Activated CD8-positive, alpha-beta memory T cell treated with anti-CD3 and anti-CD28 coated beads, Interleukin-2, amount 50 U/mL, for 24 hours (primary cell): ENCODE measurements around the gene TMEM169.
A peak's percentile ranks its signal among the peaks of the same experiment; 100 is the strongest.

Experiments
- DNase-seq: peaks from one replicate; pipeline ENCODE4 v3.0.0-alpha.2; 2020; ENCODE audit errors: extremely low read depth

TMEM169 gene, protein sequence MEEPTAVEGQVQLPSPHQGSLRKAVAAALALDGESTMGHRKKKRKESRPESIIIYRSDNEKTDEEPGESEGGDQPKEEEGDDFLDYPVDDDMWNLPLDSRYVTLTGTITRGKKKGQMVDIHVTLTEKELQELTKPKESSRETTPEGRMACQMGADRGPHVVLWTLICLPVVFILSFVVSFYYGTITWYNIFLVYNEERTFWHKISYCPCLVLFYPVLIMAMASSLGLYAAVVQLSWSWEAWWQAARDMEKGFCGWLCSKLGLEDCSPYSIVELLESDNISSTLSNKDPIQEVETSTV

DNA sequence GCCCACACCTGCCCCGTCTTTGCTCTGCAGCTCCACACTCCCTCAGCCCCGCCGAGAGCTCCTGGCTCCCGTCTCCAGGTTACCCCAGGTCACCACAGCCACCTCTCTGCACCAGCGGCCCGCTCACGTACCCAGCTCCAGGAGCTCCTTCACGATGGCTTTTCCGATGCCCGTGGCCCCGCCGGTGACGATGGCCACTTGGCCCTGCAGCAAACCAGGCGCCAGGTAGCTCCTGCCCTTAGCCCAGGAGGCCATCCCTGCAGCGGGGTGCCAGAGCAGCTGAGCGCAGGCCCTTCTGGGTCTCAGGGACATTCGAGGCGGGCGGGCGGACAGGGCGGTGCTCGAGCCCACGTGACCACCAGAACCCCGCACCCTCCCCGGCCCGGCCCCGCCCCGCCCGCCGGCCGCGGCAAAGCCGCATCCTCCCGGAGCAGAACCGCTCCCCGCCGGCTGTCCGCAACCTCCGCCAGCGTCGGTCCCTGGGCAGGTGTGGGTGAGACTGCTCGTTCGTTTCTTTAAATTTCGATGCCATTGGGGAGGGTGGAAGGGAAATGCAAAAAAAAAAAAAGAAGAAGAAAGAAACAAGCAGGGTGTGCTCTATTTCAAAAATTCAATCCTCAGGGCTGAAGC lies at the start of gene TMEM169, which contains the start of gene PECR:
TSS of gene TMEM169 (plus strand) at position 433 of the 630 bp plus-strand sequence. CDS start 14,045 bp downstream, outside the sequence.
TSS of gene PECR (minus strand) at position 323 of the 630 bp plus-strand sequence. CDS start at position 255, 68 bp downstream.
- DNase-seq: no peak

DNA sequence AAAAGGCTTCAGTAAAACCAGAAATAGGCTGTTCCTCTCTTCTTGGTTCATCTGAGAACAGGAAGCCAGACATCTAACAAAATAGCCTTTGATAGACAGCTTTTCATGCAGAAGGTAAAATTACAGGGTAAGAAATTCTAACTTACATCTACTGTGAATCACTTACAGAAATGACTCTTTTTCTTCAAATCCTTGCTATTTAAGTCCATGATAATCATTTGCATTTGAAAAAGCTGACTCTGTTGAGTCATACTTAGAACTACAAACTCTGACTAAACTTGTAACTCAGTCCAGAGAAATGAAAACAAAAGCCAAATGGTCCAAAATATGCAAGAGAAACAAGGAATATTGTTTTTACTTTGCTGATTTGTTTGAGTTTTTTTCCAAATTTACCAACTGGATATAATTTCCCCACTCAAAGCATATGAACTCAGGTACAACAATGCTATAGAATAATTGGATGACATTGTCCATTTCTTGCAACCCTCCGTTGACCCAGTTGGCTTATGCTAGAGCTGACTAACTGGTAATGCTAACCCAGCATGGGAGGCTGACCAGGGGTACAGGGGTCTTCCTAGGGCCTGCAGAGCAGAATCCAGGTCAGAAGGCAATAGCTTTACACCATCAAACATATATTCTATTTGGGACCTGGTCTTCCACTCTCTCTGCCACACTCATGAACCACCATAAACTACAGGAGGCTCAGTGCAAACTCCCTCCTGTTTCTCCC lies 49.6 kb upstream of the TMEM169 start:
- DNase-seq: no peak

DNA sequence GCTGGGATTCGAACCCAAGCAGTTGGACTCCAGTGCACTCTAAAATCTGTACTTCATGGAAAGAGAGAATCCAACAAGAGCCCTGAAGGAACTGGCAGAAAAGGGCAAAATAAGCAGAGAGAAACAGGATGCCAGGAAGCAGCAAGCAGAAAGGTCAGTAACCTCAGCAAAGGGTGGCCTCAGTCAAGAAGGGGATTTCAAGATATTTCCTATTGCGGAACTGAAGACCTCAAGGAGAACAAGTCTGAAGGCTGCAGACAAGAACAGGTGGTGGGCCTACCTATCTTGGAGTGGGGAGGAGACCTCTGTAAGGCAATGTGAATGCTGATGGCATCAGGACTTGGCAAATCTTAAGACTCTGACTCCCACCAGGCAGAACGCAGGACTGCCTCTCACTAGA lies 48.3 kb upstream of the TMEM169 start:
- DNase-seq: no peak

DNA sequence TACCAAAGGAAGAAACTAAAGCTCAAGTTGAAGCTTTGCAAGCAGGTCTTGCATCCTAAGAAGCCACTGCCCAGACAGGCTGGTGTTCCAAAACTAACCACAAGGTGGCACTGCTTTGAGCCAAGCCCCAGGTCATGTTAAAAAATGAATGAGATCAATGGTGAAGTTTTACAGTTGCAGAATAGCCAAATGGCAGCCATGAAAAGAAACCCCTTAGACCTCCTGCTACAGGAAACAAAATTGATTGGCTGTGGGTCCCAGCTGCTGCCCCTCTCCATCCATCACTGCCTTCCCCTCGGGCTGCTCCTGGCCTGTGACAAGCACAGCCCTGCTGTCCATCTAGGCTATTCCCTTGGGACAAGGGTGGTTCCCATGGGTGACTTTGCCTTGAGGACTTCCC lies 47.7 kb upstream of the TMEM169 start:
- peak; percentile 65 for DNase-seq

DNA sequence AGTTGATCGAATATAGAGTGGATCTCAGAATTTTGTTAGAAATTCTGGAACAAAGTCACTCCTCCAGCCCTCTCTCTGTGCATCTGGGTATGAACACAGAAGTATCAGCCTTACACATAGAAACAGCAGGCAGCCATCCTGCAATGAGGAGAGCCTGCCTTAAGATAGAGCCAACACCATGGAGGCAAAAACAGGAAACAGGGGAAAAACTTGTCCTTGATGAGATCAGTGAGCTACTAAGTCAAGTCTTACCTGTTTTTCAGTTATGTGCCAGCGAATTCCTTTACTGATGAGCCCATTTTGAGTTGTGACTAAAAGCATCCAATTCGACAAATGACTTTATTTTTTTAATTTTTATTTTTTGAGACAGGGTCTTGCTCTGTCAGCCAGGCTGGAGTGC lies 41.8 kb upstream of the TMEM169 start:
- no peak for DNase-seq

DNA sequence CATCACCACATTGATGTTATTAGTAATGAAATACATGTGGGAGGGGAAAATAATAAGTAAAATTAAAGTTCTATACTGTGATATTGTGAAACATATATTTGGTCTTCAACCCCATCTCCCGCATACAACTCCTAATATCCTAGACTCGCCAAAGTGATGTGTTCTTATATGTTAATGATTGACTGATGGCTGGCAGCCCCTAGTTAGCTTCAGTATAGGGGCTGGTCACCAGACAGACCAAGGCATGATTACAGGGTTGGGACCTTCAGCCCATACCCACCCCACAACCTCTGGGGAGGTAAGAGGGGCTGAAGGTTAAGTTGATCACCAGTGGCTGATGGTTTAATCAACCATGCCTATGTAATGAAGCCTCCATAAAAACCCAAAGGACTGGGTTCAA lies 40.3 kb upstream of the TMEM169 start:
- DNase-seq: no peak

DNA sequence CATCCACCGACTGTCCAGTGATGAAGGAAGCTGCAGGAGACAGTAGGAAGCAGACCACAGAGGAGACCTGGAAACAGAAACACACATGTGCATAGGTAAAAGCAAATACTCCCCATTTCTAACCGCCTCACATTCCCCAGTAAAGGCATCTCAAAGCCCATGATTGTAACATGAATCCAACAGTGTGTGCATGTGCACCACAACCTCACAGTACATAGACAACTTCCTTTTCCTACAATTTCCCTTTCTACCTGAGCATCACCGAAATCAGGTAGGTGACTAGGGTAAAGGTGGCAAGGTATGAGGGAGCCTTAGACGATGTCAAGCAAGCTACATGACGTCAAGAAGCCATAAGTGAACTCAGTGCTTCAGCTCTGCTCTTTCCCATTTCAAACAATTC lies 37.8 kb upstream of the TMEM169 start:
- DNase-seq: no peak

DNA sequence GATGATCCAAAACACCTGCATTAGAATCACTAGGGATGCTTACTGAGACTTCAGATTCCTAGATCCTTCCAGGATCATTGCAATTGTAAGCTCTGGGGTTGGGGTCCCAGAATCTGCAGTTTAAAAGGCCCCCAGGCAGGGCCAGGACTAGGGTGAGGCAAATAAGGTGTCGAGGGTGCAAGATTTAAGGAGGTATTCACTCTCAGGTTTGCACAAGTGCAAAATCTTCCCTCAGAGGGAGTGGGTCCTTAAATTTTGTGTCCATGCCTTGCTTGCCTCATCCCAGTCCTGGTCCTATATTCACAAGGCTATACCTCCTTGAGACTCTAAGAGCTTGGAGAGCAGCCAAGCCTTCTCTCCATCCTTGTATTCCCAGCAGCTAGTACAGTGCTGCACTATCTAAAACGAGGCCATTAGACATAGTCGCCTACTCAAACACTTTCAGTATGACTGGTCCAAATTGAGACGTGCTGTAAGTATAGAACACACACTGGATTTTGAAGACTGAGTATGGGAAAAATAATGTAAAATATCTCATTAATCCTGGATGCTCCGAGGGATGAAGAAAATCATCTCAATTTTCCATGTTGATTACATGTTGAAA lies 36.7 kb upstream of the TMEM169 start:
- no peak for DNase-seq

DNA sequence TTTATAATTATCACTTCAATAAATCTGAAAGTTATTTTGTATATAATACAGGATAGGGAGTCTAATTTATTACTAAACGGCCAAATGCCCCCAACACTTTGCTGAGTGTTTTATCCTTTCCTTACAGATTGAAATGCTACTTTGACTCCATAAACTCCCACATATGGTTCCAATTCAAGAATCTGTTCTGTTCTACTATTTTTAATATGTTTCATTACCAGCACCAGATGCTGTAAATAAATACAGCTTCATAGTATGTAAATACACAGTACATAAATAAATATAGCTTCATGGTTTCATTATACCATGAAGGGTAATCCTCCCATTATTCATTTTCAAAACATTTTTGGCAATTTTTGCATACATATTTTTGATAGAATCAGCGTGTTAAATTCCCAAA lies 34.3 kb upstream of the TMEM169 start:
- DNase-seq: no peak

DNA sequence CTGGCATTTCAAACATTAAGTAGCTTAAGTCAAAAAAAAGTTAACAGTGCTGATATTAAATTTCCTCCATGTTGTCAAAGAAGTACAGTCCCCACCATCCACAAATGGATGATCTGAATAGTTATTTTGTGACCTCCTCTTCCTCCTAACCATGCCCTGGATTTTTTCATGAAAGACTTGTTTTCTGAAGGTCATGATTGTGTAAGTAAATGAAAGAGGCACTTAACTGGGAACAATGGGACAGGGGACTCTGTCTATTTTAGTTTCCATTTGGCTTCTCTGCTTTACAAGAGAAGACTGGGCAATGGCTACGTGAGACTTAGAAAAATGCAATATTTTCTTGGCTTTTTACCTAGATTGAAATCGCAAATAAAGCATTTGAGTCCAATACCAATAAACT lies 32.3 kb upstream of the TMEM169 start:
- no peak for DNase-seq

DNA sequence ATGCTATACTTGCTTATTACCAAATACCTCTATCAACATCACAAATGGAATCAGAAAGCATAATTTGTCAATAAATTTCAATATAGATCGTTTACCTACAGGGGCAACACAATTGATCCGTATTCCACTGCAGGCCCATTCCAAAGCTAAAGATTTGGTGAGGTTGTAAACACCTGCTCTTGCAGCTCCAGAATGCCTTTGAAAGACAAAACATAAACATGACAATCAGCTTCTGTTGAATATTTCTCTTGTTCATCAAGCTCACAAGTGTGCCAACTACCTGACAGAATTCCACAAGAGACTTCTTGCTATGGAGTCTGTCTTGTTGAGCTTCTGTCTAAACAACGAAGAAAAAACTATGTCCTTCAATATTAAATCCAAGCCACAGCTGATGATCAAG lies 30.4 kb upstream of the TMEM169 start:
- no peak for DNase-seq

DNA sequence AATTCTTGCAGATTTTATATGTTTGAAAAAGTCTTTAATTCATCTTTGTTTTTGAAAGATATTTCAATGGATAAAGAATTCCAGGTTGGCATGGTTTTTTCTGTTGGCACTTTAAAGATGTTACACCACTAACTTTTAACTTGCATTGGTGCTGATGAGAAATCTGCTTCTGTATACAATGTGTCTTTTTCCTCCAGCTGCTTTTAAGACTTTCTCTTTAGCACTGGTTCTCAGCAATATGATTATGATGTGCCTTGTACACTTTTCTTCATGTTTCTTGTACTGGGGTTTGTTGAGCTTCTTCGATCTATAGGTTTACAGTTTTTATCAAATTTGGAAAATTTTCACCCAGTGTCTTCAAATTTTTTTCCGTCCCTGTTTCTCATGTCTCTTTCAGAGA lies 29.3 kb upstream of the TMEM169 start:
- DNase-seq: no peak

DNA sequence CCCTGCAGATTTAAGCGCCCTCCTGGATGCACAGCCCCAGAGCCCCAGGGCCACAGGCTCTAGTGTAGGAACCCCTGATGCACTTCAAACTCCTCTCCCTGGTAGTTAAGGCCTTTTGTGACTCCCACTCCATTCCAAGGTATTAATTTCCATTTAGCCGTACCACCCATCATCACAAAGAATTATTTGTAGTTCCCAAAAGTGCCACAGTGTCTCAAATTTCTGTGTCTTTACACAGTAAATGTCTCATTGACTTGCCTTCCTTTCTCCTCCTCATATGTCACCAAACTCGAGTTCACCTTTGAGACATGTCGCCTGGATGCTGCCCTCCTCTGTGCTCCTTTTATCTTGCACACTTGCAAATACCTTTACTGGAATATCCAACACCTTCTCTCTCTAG lies 26.0 kb upstream of the TMEM169 start:
- DNase-seq: no peak

DNA sequence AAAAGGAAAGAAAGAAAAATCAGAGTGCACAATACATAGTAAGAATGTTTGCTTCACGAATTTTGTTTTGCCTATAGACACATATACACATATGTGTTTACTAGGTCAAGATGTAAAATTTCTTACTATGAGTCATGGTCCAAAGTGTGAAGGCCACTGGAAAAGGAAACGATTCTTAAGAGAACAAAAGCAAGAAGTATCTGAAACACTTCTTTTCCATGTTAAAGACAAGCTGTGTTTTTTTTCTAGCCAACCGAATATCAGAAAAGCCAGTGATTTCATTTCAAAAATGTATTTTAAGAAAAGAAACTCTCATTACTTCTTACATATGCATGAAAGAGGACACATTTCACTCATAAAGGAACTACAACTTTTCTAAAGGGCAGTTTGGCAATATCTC lies 25.0 kb upstream of the TMEM169 start:
- no peak for DNase-seq

DNA sequence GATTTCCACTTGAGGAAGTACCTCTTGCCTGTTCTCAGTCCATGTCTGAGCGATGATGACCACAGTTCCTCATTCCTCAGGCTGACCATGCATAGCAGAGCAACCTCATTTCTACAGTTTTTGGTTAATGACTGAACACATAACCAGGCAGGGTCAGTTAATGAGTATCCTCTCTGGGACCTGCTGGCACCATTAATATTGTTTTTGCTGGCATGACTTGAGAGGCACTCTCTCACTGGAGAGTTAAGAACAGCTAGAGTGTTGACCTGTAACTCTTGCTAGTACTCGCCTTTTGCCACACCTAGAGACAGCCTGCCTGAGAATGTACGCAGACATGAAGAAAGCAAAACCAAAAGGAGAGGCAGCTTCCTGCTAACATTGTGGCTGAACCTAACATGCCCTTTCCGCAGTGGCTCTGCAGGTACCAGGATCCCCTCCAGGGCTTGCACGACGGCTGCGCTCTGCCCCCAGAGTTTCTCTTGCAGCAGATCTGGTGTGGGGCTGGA lies 24.0 kb upstream of the TMEM169 start:
- DNase-seq: peak; percentile 4

DNA sequence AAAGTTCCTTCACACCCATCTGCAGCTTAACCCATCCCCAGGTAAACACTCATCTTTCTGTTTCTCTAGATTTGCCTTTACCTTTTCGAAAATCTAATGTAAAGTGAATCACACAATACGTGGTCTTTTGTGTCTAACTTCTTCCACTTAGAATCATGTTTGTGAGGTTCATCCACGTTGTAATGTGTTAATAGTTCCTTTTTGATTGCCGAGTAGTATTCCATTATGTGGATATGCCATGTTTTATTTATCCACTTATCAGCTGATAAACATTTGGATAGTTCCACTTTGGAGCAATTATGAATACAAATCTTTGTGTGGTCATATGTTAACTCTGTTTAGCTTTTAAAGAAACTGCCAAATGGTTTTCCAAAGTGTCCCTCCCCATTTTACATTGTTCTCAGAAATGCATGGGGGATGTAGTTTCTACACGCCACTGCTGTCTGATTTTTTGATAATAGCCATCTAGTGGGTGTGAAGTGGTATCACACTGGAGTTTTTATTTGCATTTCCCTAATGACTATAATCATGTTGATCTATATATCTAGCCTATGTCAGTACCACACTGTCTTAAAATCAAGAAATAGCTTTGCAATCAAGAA lies 22.4 kb upstream of the TMEM169 start:
- no peak for DNase-seq

DNA sequence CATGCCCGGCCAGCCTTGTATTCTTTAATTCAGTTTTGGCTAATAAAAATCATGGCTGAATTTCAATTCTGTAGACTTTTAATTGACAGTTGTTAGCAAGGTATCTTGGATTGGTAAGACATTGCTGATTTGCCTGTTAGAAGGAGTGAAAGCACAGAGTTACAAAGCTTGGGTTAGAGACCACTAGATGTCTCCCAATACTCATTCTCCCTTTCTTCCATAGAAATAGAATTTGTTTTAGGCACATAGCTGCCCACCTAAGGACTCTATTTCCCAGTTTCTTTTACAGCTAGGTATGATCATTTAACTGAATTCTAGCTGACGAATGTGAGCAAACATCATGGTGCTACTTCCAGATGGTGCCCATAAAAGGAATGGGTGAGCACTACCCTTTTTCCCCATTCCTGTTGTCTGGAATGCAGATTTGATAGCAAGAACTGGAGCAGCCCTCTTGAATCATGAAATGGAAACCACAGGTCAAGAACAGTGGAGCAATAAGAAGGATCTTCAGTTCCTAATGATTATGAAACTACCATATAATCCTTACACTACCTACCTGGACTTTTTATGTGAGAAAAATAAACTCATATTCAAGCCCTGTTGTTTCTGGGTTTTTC lies 17.6 kb upstream of the TMEM169 start:
- no peak for DNase-seq

DNA sequence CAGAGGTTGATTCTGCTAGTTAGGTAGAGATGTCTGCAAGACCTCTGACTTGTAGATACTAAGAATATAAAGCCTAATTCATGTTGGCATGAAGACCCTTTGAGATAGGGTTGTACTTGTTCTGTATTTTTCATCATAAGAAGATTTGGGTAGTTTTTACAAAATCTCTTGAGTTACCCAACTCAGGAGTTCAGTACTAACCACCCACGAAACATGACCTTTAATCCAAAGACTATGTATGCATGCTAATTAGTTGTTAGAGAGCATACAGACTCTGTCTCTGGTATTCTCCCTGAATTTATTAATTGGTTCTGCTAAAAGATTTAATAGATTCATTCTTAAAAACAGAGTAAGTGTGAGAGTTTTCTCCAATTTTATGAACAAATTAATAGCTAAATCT lies 17.1 kb upstream of the TMEM169 start:
- DNase-seq: no peak

DNA sequence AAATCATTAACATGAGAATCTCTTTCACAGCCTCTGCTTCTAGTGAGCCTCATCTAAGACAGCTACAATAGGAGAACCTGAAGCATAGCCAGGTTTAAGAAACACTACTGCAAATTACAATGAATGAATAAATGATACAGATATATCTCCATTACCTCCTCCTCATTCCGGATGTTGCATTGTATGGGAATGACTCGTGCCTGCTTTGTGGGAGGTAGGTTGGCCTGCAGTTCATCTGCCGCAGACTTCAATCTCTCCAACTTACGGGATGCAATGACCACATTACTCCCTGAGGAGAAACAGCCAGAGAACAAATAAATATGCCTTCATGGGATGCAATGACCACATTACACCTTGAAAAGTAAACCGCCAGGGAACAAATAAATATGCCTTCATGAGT lies 15.5 kb upstream of the TMEM169 start:
- no peak for DNase-seq

DNA sequence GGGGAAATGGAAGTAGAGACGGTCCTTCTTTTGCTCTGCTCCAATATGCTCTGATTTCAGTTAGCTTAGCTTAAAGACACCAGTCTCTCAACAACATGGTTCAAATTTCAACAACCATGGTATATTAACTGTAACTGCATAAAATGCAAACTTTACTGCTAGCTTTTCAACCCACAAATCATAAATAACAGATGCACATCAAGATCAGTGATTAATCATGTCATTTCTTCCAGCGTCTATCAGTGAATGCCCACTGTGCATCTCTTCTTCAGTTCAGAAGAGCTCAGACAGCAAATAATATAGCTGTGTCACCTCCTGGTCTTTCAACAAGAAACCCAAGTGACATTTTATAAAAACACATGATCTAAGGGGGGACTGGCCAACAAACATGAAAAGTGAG lies 12.7 kb upstream of the TMEM169 start:
- DNase-seq: no peak

DNA sequence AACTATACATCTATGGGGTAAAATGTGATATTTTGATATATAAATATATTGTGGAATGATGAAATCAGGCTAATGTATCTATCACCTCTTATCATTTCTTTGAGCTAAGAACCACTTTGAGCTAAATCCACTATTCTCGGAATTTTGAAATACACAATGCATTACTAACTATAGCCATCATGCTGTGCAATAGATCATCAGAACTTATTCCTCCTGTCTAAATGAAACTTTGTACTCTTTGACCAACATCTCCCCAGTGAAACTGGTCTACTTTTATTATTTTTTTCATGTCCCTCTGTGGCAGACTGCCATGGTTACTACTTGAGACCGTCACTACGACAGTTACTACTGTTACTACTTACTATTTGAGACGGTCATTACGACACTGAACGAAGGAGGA lies 11.5 kb upstream of the TMEM169 start:
- DNase-seq: no peak
